Fibroblast of skin of left quadriceps (primary cell): ENCODE data around the gene BICD2.
A peak's percentile ranks its signal among the peaks of the same experiment; 100 is the strongest.
"Not testable (repeated sequence)": the region's sequence is repeated elsewhere in the genome, so short reads cannot be mapped to it uniquely, and the experiment has no call there.

Experiments used
- DNase-seq, 2 experiments: peaks; one replicate each; pipeline ENCODE4 v3.0.0-alpha.2; 2013; ENCODE audit warnings: low read depth in 2 of 2

Gene BICD2

GRCh38 chr9:92764381-92764987 is at the start of gene BICD2:
BICD2 (minus strand) TSS chr9:92764833; CDS start chr9:92764744, 89 bp downstream.
- DNase-seq: no peak

GRCh38 chr9:92809629-92810326 is 45.1 kb upstream of the BICD2 start:
- not testable (repeated sequence) for DNase-seq

GRCh38 chr9:92808726-92809451 is 44.3 kb upstream of the BICD2 start:
- peak; percentile 26 to 30 for DNase-seq

GRCh38 chr9:92807757-92808725 is 43.4 kb upstream of the BICD2 start:
- no peak for DNase-seq

- no peak for DNase-seq
These were observed 42.6 kb upstream of the BICD2 start for GRCh38 chr9:92807031-92807756.

GRCh38 chr9:92804727-92805126 is 40.1 kb upstream of the BICD2 start:
- peak in 1 of 2 experiments; percentile 2 for DNase-seq

GRCh38 chr9:92798358-92798757 is 33.7 kb upstream of the BICD2 start:
- DNase-seq: no peak

GRCh38 chr9:92796337-92796804 is 31.7 kb upstream of the BICD2 start:
- not testable (repeated sequence) for DNase-seq

GRCh38 chr9:92795598-92796336 is 31.1 kb upstream of the BICD2 start:
- DNase-seq: no peak

- DNase-seq: no peak
These were observed 30.4 kb upstream of the BICD2 start for GRCh38 chr9:92795000-92795399.

- DNase-seq: no peak
These were observed 29.8 kb upstream of the BICD2 start for GRCh38 chr9:92794426-92794825.

- DNase-seq: peak; percentile 45 to 56
These were observed 26.2 kb upstream of the BICD2 start for GRCh38 chr9:92790542-92791527.

GRCh38 chr9:92786298-92786697 is 21.7 kb upstream of the BICD2 start:
- no peak for DNase-seq

- DNase-seq: no peak
These were observed 17.3 kb upstream of the BICD2 start for GRCh38 chr9:92781899-92782298.

- DNase-seq: no peak
These were observed 15.6 kb upstream of the BICD2 start for GRCh38 chr9:92780206-92780605.

GRCh38 chr9:92775466-92775865 is 10.8 kb upstream of the BICD2 start:
- no peak for DNase-seq

GRCh38 chr9:92774274-92774673 is 9.6 kb upstream of the BICD2 start:
- DNase-seq: peak; percentile 85

GRCh38 chr9:92773810-92774209 is 9.2 kb upstream of the BICD2 start:
- no peak for DNase-seq

GRCh38 chr9:92771309-92771708 is 6.7 kb upstream of the BICD2 start:
- DNase-seq: no peak
